MCF 10A (cell line): ENCODE results near the gene LLCFC1. TPM values are rescaled to one million over a fixed set of nuclear protein-coding genes. Genes with fewer than 3 reads are reported as not detected.

ENCODE experiments used
- BruUV-seq: library from RNA; stranded (reverse); fragments of 400-500 nt; replicated peaks from 2 replicates; lab custom pipeline; 2021; lab: Mats Ljungman, UMichigan
- CTCF ChIA-PET: fragments of 300-600 bp; sonication (Branson Sonifier 250); formaldehyde crosslinking; extraction: SDS; loops from one replicate; lab custom pipeline; 2021; ENCODE audit warnings: antibody characterized with exemption, inconsistent platforms; lab: Yijun Ruan, JAX
- POLR2A ChIA-PET: fragments of 300-600, 350-650 bp; sonication (Branson Sonifier 250); formaldehyde crosslinking; extraction: SDS; loops from one replicate; lab custom pipeline; 2020; ENCODE audit warnings: antibody characterized with exemption, inconsistent platforms; lab: Yijun Ruan, JAX
- DNase-seq: peaks from one replicate; pipeline ENCODE4 v3.0.0-alpha.2; 2018; ENCODE audit not compliant: unreplicated experiment
- H3K27ac Mint-ChIP-seq: one replicate; pipeline ENCODE4 v1.8.0; 2022; ENCODE audit warnings: mild to moderate bottlenecking, low read depth, mixed read lengths; ENCODE audit not compliant: unreplicated experiment
- H3K27me3 Mint-ChIP-seq: one replicate; pipeline ENCODE4 v1.8.0; 2022; ENCODE audit warnings: mixed read lengths; ENCODE audit not compliant: insufficient read depth, unreplicated experiment
- H3K36me3 Mint-ChIP-seq: one replicate; pipeline ENCODE4 v1.8.0; 2022; ENCODE audit warnings: mild to moderate bottlenecking, moderate library complexity, mixed read lengths; ENCODE audit not compliant: insufficient read depth, unreplicated experiment
- H3K4me1 Mint-ChIP-seq: one replicate; pipeline ENCODE4 v1.8.0; 2022; ENCODE audit warnings: mixed read lengths; ENCODE audit not compliant: insufficient read depth, unreplicated experiment
- H3K4me3 Mint-ChIP-seq: one replicate; pipeline ENCODE4 v1.8.0; 2022; ENCODE audit warnings: mild to moderate bottlenecking, moderate library complexity, mixed read lengths; ENCODE audit not compliant: unreplicated experiment
- H3K9me3 Mint-ChIP-seq: one replicate; pipeline ENCODE4 v1.8.0; 2022; ENCODE audit warnings: mixed read lengths; ENCODE audit not compliant: unreplicated experiment
- intact Hi-C: fragments of 100-400 bp; cut with micrococcal nuclease; formaldehyde crosslinking; loops from 2 replicates; pipeline ENCODE4 v1.14.1; 2022
- total RNA-seq: library from RNA; stranded (reverse); gene quantifications from 2 replicates; pipeline ENCODE4 v1.2.3, GENCODE V29; 2022
- TF ChIP-seq, protein P1 (sequence below): fragments of 200-600 bp; IDR thresholded peaks from one replicate; pipeline ENCODE4 v1.8.0; 2022; ENCODE audit warnings: antibody characterized with exemption, mild to moderate bottlenecking; ENCODE audit not compliant: unreplicated experiment

LLCFC1 gene
- total RNA-seq, 1 experiment from 2014 or later = not detected

DNA sequence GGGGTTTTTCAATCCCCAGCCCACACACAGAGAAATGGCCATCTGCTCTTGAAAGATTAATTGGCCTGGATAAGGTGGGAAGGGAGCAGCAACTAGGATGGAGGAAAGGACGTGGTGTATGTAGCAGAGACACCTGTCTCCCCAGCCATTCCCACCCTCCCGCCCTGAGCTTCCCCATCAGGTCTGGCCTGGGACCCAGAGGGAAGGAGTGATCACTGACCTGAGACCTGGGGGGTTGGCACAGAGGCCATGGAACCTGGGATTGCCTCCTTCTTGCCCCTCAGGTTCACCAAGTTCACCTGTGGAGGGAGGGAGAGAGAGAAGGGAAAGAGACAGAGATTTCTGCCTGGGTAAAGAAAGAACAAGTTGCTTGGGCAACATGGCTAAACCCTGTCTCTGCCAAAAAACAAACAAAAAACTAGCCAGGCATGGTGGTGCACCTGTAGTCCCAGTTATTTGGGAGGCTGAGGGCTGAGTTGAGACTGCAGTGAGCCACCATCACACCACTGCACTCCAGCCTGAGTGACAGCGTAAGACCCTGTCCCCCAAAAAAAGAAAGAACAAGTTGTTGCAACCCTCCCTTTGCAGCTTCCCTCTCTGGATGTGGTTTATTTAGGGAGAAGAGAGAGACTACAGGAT is 42.4 kb upstream of the LLCFC1 start:
- TF ChIP-seq, protein P1, sequence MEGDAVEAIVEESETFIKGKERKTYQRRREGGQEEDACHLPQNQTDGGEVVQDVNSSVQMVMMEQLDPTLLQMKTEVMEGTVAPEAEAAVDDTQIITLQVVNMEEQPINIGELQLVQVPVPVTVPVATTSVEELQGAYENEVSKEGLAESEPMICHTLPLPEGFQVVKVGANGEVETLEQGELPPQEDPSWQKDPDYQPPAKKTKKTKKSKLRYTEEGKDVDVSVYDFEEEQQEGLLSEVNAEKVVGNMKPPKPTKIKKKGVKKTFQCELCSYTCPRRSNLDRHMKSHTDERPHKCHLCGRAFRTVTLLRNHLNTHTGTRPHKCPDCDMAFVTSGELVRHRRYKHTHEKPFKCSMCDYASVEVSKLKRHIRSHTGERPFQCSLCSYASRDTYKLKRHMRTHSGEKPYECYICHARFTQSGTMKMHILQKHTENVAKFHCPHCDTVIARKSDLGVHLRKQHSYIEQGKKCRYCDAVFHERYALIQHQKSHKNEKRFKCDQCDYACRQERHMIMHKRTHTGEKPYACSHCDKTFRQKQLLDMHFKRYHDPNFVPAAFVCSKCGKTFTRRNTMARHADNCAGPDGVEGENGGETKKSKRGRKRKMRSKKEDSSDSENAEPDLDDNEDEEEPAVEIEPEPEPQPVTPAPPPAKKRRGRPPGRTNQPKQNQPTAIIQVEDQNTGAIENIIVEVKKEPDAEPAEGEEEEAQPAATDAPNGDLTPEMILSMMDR = no peak
- intact Hi-C loops = no loop called here
- ChIA-PET POLR2A (no interaction called here), CTCF (interaction anchor here (0.6 to 3.3 kb wide), 6 partner anchors 16 to 403 kb away, joined by 3 to 19 read pairs (median 4); no protein-coding TSS in a partner anchor)
- H3K27ac Mint-ChIP-seq = no peak overlapping the region
- no peak overlapping the region for H3K4me3 Mint-ChIP-seq
- DNase-seq = no peak
- no peaks in the 10 kb centered on the region for H3K36me3 Mint-ChIP-seq
- no peaks in the 10 kb centered on the region for H3K4me1 Mint-ChIP-seq
- no peaks in the 10 kb centered on the region for H3K9me3 Mint-ChIP-seq
- BruUV-seq = no TSS peak
- peaks cover 60% of the 10 kb centered on the region for H3K27me3 Mint-ChIP-seq

DNA sequence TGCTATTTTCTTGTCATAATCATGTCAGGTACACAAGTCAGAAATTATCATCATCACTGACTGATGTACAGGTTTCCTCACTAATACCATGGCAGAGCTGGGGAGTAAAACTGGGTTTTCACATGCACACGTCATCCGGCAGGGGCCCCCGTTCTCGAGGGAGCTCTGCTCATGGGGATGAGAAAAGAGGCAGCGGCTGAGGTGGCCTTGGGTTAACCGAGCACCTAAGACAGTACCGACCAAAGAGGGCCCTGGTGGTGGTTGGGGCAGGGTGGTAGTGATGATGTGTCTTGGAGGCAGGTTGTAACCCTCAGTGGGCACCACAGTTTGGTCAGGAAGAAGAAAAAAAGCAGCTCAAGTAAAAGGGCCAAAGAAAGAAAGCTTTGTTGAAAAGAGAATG is 41.6 kb upstream of the LLCFC1 start:
- no peak for DNase-seq
- intact Hi-C loops = no loop called here
- Mint-ChIP-seq H3K4me1 (no peaks in the 10 kb centered on the region), H3K36me3 (no peaks in the 10 kb centered on the region), H3K27ac (no peak overlapping the region), H3K9me3 (no peaks in the 10 kb centered on the region), H3K4me3 (no peak overlapping the region), H3K27me3 (peaks cover 68% of the 10 kb centered on the region)
- TF ChIP-seq, protein P1 = no peak
- no TSS peak for BruUV-seq
- CTCF ChIA-PET = interaction anchor here (0.7 to 3.6 kb wide), 9 partner anchors 10 to 318 kb away, joined by 3 to 25 read pairs (median 5); no protein-coding TSS in a partner anchor
- POLR2A ChIA-PET = interaction anchor here (1.3 kb wide), 1 partner anchor 46 kb away, joined by 3 read pairs; no protein-coding TSS in a partner anchor

DNA sequence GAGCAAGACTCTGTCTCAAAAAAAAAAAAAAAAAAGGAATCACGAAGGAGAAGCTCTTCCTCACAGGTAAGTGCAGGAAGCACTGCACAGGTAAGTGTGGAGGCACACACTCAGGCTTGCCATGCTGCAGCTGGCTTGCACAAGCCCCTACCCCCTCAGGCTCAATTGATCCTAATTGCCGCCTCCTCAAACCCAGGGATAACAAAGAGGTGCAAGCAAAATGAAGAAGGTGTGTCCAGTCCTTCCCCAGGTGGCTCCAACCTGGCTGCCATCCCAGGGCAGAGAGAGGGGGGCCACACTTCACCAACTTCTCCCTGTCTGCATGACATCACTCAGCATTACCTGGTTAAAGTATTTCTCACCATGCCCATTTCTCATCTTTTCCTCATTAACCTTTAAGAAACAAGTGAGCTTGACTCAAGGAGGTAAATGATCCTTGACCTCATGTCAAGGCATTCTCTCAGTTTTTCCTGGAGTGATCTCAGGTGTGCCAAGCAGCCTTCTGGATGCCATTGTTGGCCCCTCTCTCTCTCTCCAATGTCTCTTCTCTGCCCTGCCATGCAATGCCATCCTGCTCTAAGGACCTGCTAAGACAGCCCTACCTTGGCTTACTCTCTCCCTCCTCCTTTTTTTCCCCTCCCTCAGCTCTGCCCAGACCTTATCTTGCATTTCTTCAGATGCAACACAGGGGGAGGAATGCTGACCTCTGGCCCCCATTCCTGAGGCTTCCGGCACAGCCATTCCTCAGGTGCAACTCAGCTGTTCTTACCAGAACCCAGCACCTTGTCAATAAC is 40.7 kb upstream of the LLCFC1 start:
- Mint-ChIP-seq H3K27me3 (peaks cover 76% of the 10 kb centered on the region), H3K36me3 (no peaks in the 10 kb centered on the region), H3K4me3 (no peak overlapping the region), H3K27ac (no peak overlapping the region), H3K4me1 (no peaks in the 10 kb centered on the region), H3K9me3 (no peaks in the 10 kb centered on the region)
- TF ChIP-seq, protein P1 = no peak
- intact Hi-C loops = no loop called here
- ChIA-PET CTCF (interaction anchor here (0.7 to 3.6 kb wide), 9 partner anchors 11 to 317 kb away, joined by 3 to 25 read pairs (median 5); no protein-coding TSS in a partner anchor), POLR2A (interaction anchor here (0.7 to 1.3 kb wide), 2 partner anchors 18 to 45 kb away, joined by 3 read pairs; no protein-coding TSS in a partner anchor)
- peak; percentile 62 for DNase-seq
- BruUV-seq = no TSS peak

GRCh38 chr7:142899661-142900060 is 39.6 kb upstream of the LLCFC1 start:
- H3K4me1 Mint-ChIP-seq = no peaks in the 10 kb centered on the region
- POLR2A ChIA-PET = interaction anchor here (0.7 kb wide), 1 partner anchor 45 kb away, joined by 3 read pairs; no protein-coding TSS in a partner anchor
- intact Hi-C loops = no loop called here
- CTCF ChIA-PET = interaction anchor here (0.6 to 3.6 kb wide), 9 partner anchors 9 to 316 kb away, joined by 3 to 25 read pairs (median 3); no protein-coding TSS in a partner anchor
- BruUV-seq = no TSS peak
- no peaks in the 10 kb centered on the region for H3K9me3 Mint-ChIP-seq
- no peak overlapping the region for H3K27ac Mint-ChIP-seq
- no peak overlapping the region for H3K4me3 Mint-ChIP-seq
- no peak for DNase-seq
- peaks cover 76% of the 10 kb centered on the region for H3K27me3 Mint-ChIP-seq
- TF ChIP-seq, protein P1 = no peak
- no peaks in the 10 kb centered on the region for H3K36me3 Mint-ChIP-seq
